Ovary (tissue), 9 donors: Measurements from ENCODE around the gene SLX4. TPM values are rescaled to one million over a fixed set of nuclear protein-coding genes. Genes with fewer than 3 reads are reported as not detected.

Experiments used
- DNase-seq, 5 donors: peaks; one replicate each; pipeline ENCODE4 v3.0.0-alpha.2; 2019 to 2020
- H3K27ac ChIP-seq, 2 donors: fragments of 200-600 bp; one replicate each; pipeline versions ENCODE4 v1.5.1 to v1.8.0; 2019 to 2022
- H3K27me3 ChIP-seq: fragments of 200-600 bp; one replicate; pipeline ENCODE4 v1.8.0; 2022
- H3K36me3 ChIP-seq: fragments of 200-600 bp; sonication (generic); one replicate; pipeline ENCODE4 v1.5.1; 2019
- H3K4me1 ChIP-seq: one replicate; pipeline ENCODE4 v1.8.1; 2013; ENCODE audit warnings: mild to moderate bottlenecking, moderate library complexity; ENCODE audit not compliant: insufficient read depth
- H3K4me3 ChIP-seq: fragments of 200-600 bp; sonication (generic); one replicate; pipeline ENCODE4 v1.5.1; 2017
- H3K9me3 ChIP-seq, 2 donors: fragments of 200-600 bp in 1 of 2; sonication (generic) in 1 of 2; one replicate each; pipeline versions ENCODE4 v1.5.1 to v1.8.1; 2013 to 2019; ENCODE audit warnings: mild to moderate bottlenecking in 1 of 2, moderate library complexity in 1 of 2
- CTCF ChIP-seq, 3 donors: fragments of 450-650 bp in 2 of 3; fragments of 200-600 bp in 1 of 3; IDR thresholded peaks; one replicate each; pipeline versions ENCODE4 v1.5.1 to v1.8.0; 2016 to 2022; ENCODE audit warnings: antibody characterized with exemption in 3 of 3, mild to moderate bottlenecking in 1 of 3
- EP300 ChIP-seq: sonication (generic); formaldehyde crosslinking; IDR thresholded peaks from one replicate; pipeline ENCODE4 v1.6.1; 2017; ENCODE audit warnings: antibody characterized with exemption
- POLR2A ChIP-seq: fragments of 450-650 bp; IDR thresholded peaks from one replicate; pipeline ENCODE4 v1.6.1; 2017; ENCODE audit warnings: antibody characterized with exemption, mild to moderate bottlenecking, moderate library complexity
- WGBS, 3 donors: extraction: QIAGEN DNeasy Blood & Tissue Kit in 1 of 3; methylation state at CpG; one replicate each; pipeline versions ENCODE4 v1.1.5 to v1.1.7; 2013 to 2017; 5-methylcytosine and 5-hydroxymethylcytosine counted together
- intact Hi-C, 4 donors: fragments of 100-400 bp; cut with DNase I; formaldehyde crosslinking; loops; one replicate each; pipeline versions ENCODE4 v1.11.0 to v1.15.1; 2022 to 2023
- polyA plus RNA-seq, 2 donors: library from polyadenylated mRNA; stranded (reverse); fragments of 200-250 nt in 1 of 2; fragments of 350-450 nt in 1 of 2; fragmentation: Illumina TruSeq in 1 of 2; extraction: RNeasy Lipid Tissue Mini Kit (QIAGEN cat#74804) in 1 of 2; gene quantifications; one replicate each; pipeline ENCODE4 v1.2.3, GENCODE V29; 2013 to 2014
- total RNA-seq, 7 donors: library from RNA; depleted of rRNA in 2 of 7; stranded (reverse); fragments of >200 nt in 2 of 7; fragmentation: NEBNext Ultra II Directional in 3 of 7; extraction: Animal tissue kit (Norgen Biotek cat#: 25700) in 3 of 7; gene quantifications; one replicate each; pipeline versions ENCODE4 v1.1.0 to v1.2.4, GENCODE V29; 2016 to 2023
- donor health status: DM: no; HTN: no; CAD: no; lungs with moderate emphysema.
- donor health status: DM: no; HTN: no; CAD: no.
- donor health status: Bipolar disorder and iron deficiency.
- donor health status: DM: yes; HTN: yes; CAD: no.
- donor health status: DM: no; HTN: no; CAD: no.
- donor health status: DM: yes; HTN: yes; CAD: no.

SLX4 gene
- total and polyA plus RNA-seq, 9 donors, result 1.7 to 4.9 (median 3.2) TPM

- Histone ChIP-seq H3K27me3 (no peaks in the 10 kb centered on the region), H3K4me1 (no peaks in the 10 kb centered on the region), H3K36me3 (no peaks in the 10 kb centered on the region), H3K4me3 (no peak overlapping the region), H3K27ac (no peak overlapping the region), H3K9me3 (no peaks in the 10 kb centered on the region)
- intact Hi-C loops, result no loop called here
- DNase-seq, result no peak
- WGBS, 3 donors, result 83 to 88% (median 87%) methylated on average over 11 of the region's 11 CpGs
- TF ChIP-seq EP300 (no peak), CTCF (IDR thresholded peaks at IDR 0.05) (no peak), POLR2A (no peak)
Measured at GRCh38 chr16:3576211-3576610, 35.2 kb downstream of the SLX4 start.

DNA sequence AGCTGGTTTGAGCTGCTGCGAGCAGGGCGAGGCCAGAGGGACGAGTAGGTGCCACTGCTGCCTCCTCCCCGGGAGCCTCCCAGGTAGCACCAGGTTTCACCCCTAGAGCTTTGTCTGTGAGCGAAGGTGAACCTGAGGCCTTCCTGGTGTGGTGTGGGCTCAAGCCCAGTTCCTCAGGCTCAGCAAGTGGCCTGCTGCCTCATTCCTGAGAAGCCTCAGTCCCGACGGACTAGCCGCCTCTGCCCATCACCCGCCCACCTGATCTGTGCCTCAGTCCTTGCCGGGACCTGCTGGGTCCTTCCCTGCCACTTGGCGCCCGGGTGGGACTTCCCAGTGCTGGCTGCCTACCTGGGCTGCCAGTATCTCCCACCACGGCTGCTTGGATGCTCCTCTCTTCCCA, 35.9 kb downstream of the SLX4 start:
- no peaks in the 10 kb centered on the region for H3K4me1 ChIP-seq
- no peaks in the 10 kb centered on the region for H3K36me3 ChIP-seq
- H3K27ac ChIP-seq, result no peak overlapping the region
- 75 to 86% (median 82%) methylated on average over 12 to 13 of the region's 13 CpGs for WGBS, 3 donors
- H3K9me3 ChIP-seq, result no peaks in the 10 kb centered on the region
- no peaks in the 10 kb centered on the region for H3K27me3 ChIP-seq
- intact Hi-C loops, result no loop called here
- TF ChIP-seq POLR2A, result no peak
- no peak for TF ChIP-seq CTCF (IDR thresholded peaks at IDR 0.05)
- TF ChIP-seq EP300, result no peak
- DNase-seq, result no peak
- H3K4me3 ChIP-seq, result no peak overlapping the region

- Histone ChIP-seq H3K4me1 (no peaks in the 10 kb centered on the region), H3K36me3 (no peaks in the 10 kb centered on the region)
- WGBS, 3 donors, result 83 to 90% (median 85%) methylated on average over 14 of the region's 14 CpGs
Measured at GRCh38 chr16:3574195-3574594, 37.2 kb downstream of the SLX4 start.

DNA sequence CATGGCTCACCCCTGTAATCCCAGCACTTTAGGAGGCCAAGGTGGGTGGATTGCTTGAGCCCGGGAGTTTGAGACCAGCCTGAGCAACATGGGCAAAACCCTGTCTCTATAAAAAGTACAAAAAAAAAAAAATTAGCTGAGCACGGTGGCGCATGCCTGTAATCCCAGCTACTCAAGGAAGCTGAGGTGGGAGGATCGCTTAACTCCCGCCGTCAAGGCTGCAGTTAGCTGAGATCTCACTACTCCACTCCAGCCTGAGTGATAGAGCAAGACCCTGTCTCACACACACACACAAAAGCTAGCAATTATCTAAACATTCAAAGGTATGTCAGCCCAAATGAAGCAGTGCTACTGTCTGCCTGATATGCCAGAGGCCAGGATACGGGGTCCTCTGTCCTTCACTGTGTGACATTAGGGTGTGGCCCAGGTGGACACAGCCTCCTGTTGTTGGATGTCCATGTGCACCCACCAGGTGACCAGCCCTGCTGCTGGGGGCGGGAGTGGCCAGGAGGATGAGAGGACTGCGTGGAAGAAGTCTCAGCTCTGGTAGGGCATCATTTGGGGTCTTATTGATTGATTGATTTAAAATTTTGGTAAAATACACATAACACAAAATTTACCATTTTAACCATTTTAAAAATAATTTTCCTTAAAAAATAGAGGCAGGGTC, 38.1 kb downstream of the SLX4 start:
- WGBS, 3 donors, result 48 to 55% (median 48%) methylated on average over 9 of the region's 9 CpGs
- Histone ChIP-seq H3K4me3 (no peak overlapping the region), H3K27ac (no peak overlapping the region), H3K9me3 (no peaks in the 10 kb centered on the region), H3K4me1 (no peaks in the 10 kb centered on the region), H3K36me3 (no peaks in the 10 kb centered on the region), H3K27me3 (no peaks in the 10 kb centered on the region)
- intact Hi-C loops, result no loop called here
- DNase-seq, result no peak
- TF ChIP-seq EP300 (no peak), POLR2A (no peak), CTCF (IDR thresholded peaks at IDR 0.05) (no peak)

More at GRCh38 chr16:3574195-3574594, 37.2 kb downstream of the SLX4 start:
- TF ChIP-seq CTCF (IDR thresholded peaks at IDR 0.05), result no peak
- TF ChIP-seq POLR2A, result no peak
- no peak for TF ChIP-seq EP300
- Histone ChIP-seq H3K9me3 (no peaks in the 10 kb centered on the region), H3K27ac (no peak overlapping the region), H3K4me3 (no peak overlapping the region), H3K27me3 (no peaks in the 10 kb centered on the region)
- intact Hi-C loops, result no loop called here
- no peak for DNase-seq
